Lower leg skin (tissue), 3 donors: Measurements from ENCODE around the gene KRT13.

Experiments
- CTCF ChIP-seq, 3 donors: fragments of 450-650 bp; IDR thresholded peaks; one replicate each; pipeline ENCODE4 v1.5.1; 2016; ENCODE audit warnings: antibody characterized with exemption in 3 of 3, mild to moderate bottlenecking in 3 of 3, moderate library complexity in 2 of 3
- POLR2A ChIP-seq, 2 donors: fragments of 450-650 bp; IDR thresholded peaks; one replicate each; pipeline ENCODE4 v1.6.1; 2016 to 2017; ENCODE audit warnings: antibody characterized with exemption in 2 of 2, mild to moderate bottlenecking in 1 of 2, moderate library complexity in 1 of 2

- TF ChIP-seq CTCF (IDR thresholded peaks at IDR 0.05) (no peak), POLR2A (IDR thresholded peaks at IDR 0.05) (no peak)
Observed at GRCh38 chr17:41492351-41492750, 13.1 kb downstream of the KRT13 start.
